NCI-H1930 (cell line): Measurements from ENCODE around the gene RAB26.
"Not testable (repeated sequence)": the region's sequence is repeated elsewhere in the genome, so short reads cannot be mapped to it uniquely, and the experiment has no call there.

ENCODE experiments used
- DNase-seq, 2 experiments: peaks; one replicate each; lab custom pipeline; 2025; lab: John Stamatoyannopoulos, UW

The RAB26 gene

DNA sequence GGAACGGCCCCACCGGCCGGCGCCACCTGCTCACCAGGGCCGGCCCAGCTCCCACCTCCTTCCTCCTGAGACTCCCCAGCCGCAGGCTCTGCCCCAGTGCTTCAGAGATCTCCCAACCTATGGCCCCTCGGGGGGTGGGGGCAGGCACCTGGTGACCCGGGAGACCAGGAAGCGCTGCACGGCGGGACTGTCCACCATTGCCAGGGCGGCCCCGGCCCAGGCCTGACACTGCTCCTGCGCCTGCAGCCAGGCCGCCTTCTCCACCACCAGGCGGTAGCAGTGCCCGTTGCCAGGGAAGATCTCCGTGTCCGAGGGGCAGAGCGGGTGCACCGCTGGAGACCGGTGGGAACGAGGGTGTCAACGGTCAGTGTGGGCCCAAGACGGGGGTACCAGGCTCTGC is 31.1 kb upstream of the RAB26 start:
- DNase-seq: not testable (repeated sequence)

DNA sequence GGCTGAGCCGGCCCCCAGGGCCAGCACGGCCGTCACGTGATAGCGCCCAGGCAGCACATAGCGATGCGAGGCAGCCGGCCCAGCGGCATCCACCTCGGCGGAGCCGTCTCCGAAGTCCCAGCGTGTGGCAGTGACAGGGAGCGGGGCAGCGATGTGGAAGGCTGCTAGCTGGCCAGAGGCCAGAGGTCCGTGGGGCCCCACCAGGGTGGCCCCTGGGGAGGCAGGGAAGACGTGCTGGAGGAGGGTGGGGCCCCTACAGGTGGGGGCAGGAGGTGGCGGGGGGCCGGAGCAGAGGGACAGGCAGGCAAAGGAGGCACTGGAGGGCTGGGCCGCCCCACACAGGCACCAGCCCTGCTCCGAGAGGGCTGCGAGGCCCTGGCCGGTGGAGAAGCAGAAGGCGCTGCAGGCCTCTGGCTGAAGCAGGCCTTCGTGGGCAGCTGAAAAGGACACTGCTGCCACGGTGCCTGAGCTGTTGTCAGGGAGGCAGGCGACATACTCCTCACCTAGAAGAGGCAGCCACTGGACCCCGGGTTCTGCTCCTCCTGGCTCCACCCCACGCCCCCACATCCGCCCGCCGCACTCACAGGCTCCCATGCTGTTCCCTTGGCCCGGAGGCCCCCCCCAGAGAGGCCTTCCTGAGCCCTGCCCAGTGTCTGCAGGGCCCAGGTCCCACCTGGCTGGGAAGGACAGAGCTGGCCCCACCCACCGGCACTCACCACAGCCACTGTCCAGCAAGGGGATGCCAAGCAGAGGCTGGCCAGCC is 30.3 kb upstream of the RAB26 start:
- DNase-seq: not testable (repeated sequence)

DNA sequence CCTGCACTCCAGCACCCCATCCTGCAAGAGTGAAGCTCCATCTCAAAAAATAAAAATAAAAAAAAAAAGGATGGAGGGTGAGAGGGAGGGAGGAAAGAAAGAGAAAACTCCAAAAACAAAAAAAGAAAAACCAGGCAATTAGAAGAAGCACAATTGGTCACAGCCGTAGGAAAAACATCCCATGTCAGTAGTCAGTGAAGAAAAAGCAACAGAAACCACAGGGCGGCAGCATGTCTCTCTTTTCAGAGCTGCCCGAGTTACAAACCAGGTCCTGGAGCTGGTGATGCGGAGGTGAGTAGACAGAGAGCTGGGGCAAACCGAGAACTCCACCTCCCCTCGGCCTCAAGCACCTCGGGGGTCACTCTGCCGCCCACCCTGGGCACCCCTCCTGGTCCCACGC is 27.1 kb upstream of the RAB26 start:
- DNase-seq: not testable (repeated sequence)

DNA sequence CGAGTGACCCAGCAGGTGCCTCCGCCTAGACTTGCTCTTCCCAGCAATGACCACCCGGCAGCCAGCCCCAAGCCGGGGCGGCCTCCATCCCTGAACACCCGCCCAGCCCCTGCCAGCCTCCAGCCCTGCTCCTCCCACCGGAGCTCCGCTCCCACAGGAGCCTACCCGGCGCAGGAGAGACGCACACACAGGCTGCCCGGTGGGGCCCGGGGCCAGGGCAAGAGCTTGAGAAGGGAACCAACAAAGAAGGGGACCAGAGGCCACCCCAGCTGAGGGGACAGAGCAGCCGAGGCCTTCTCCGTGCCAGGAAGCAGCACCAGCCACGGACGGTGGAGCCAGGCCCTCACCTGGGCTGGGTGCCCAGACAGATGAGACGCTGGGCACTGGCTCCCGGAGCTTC is 26.6 kb upstream of the RAB26 start:
- DNase-seq: no peak

DNA sequence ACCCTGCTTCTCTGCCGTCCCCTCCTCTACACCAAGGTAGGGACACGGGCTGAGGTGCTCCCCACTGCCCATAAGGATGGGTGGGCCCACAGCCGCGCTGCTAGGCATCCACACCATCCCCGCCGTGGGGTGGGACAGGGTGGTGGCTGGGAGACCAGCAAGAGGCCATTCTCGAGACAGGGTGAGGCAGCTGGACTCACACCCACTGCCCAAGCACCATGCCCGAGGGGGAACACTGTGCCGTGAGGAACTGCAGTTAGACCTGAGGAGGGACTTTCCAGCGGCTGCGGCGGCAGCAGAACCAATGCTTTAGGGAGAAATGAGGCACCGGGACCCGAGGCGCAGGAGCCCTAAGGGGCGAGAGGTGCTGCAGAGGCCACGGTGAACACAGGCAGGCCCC is 26.0 kb upstream of the RAB26 start:
- no peak for DNase-seq

DNA sequence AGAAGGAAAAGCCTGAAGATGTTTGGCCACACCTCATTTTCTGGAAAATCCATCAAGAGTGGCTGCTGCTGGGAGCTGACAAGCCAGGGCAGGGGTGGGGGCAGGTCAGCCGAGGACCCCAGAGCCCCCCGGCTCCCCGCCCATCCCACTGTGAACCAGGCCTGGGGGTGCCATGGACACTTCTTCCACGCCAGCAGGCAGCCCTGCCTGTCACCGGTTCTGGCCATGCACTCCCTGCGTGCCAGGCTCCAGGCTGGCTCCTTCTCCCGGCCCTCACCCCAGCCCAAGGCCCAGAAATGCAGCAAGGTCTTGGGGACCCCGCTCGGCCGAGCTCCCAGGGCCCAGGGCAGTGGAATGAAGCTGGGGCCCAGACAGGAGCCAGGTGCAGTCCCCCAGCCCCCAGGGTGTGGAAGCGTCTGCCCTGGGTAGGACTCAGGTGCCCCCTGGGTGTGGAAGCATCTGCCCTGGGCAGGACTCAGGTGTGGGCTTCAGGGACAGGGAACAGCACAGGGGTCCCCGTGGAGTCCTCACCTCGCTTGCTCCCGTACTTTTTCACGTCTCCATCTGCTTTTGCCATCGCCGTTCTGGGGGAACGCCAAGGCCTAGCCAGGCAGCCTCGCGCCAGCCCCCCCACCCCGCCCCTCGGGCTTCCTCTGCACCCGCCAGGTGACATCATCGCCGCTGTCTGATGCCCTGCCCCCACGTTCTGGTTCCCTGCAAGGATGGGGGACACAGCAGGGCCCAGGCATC is 25.3 kb upstream of the RAB26 start:
- DNase-seq: not testable (repeated sequence)

DNA sequence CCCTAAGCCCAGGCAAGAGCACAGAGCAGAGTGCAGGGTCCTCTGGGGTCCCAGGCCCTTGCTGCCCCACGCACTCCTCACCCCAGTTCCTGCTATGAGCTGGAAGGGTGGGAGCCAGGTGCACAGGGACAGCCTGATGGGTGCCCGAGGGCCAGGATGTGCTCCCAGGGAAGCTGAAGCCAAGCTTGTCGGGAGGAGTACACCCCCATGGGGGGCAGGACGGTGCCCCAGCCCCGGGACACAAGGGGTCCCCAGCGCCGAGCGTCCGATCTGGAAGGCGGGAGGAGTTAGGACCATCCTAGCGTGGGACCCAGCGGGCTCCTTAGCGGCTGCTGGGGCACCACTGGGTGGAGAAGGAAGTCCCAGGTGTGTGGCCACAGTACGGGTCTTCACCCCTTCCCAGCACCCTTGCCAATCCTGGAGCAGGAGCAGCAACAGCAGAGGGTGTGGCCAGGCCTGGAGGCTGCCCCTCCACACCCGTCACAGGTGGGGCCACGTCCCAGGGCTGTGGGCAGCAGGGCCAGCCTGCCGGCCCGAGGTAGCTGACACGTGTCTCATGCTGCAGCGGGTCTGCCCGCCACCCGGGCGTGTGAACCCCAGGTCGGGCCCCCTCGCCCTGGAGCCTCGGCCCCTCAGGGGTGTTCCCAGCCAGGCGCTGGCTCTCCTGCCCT is 24.6 kb upstream of the RAB26 start:
- not testable (repeated sequence) for DNase-seq

DNA sequence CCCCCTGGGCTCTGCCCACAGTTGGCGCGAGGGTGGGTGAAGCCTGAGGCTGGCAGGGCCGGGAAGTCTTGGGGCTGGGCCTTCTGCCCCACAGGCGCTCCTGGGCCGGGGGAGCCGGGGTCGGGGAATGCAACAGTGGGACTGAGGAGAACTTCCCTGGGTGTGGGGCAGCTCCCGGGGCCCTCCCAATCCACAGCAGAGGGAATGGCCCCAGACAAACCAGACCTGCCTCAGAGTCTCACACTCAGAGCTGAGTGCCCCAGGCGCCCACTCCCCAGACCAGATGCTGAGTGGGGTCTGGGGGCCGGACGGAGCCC is 24.1 kb upstream of the RAB26 start:
- not testable (repeated sequence) for DNase-seq

DNA sequence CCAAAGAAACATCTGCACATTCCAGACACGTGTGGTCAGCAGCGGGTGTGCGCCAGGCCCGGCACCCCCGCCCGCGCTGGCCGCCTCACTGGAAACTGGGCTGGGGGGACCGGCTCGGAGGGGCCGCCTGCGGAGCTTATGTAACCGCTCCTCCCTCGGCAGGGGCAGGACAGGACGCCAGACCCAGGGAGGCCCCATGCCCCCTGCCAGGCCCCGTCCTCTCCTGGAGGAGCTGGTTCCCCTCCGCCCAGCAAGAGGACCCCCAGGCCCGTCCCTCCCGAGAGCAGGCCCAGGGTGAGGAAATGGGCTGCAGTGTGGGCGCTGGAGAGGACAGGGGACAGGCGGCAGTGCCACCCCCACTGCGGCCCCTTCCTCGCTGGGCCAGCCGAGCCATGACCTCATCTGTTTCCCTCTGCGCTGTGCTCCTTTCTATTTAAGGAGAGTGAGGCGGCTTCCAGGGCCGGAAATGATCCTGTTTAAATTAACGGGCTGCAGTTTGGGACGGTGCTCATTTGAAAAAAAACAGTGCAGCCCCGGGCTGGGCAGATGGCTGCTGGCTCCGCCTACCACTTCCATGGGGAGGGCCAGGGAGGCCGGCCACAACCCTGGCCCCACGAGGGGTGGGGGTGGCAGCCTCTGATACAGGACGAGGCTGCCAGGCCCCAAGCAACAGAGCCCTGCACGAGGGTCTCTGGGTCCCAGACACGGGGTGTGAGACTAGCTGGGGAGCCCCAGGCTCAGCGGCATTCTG is 23.6 kb upstream of the RAB26 start:
- not testable (repeated sequence) for DNase-seq

DNA sequence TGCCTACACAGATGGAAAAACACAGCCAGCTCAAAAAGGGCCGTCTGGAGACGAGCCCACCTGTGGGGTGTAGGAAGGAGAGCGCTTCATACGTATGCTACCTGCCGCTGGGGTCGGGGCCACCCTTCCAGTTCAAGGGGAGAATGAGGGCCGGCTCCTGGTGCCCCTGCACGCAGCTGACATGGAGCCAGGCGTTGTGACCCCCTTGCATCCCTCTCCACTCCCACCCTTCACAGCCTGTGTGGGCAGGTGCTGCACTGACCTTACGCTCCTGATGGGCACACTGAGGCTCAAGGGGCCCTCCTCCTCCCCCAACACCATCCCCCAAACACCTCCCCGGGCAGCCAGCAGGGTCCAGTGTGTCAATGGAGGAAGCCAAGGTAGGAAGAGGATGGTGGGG is 22.8 kb upstream of the RAB26 start:
- DNase-seq: not testable (repeated sequence)

DNA sequence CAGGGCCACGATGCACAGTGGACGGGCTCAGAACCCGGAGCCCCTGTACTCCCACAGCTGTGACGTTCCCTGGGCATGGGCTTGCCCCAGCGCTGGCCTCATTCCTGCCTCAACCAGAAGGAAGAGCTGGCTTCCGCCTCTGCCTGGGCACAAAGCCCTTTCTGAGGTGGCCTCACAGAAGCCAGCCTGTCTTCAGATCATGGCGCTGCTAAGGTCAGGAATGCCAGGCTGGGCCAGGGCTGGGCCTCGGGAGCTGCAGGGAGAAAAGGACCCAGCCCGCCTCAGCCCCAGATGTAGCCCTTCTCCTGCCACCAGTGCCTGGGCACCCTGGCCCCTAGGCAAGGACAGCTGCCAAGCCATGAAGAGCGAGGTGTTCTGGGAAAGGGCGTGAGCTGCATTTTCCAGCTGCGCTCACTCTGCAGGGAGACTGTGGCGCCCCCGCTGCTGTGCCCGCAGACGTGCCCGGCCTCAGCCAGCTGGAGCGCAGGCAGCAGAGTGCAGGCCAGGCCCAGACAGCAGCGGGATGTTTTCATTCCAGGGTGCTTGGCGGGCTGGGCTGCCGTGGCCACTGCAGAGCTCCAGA is 22.2 kb upstream of the RAB26 start:
- not testable (repeated sequence) for DNase-seq

DNA sequence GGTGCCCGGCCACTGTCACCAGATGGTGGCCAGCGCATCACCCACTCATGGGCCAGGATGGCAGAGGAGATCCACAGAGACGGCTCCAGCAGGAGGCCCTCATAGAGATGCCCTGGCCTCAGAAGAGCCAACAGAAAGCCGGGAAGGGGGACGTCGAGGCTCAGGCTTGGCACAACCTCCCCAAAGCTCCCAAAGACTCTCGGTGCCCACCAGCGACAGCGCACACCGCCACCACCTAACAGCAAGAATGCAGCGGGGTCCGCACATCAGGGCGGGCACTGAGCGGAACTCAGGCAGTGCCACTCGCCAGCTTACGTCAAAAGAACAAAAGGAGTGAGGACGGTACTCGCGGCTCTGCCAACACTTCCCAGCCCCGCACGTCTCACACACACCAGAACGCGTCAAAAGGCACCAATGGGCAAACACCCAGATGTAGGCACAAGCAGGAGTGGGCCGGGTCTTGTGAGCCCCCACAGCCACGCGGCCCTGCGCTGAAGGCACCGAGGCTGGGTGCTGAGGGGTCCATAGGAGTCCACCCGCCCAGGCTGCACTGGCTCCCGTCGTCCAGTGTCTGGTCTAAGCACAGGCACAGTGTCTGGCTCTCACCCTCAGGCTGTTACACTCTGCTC is 21.4 kb upstream of the RAB26 start:
- not testable (repeated sequence) for DNase-seq

DNA sequence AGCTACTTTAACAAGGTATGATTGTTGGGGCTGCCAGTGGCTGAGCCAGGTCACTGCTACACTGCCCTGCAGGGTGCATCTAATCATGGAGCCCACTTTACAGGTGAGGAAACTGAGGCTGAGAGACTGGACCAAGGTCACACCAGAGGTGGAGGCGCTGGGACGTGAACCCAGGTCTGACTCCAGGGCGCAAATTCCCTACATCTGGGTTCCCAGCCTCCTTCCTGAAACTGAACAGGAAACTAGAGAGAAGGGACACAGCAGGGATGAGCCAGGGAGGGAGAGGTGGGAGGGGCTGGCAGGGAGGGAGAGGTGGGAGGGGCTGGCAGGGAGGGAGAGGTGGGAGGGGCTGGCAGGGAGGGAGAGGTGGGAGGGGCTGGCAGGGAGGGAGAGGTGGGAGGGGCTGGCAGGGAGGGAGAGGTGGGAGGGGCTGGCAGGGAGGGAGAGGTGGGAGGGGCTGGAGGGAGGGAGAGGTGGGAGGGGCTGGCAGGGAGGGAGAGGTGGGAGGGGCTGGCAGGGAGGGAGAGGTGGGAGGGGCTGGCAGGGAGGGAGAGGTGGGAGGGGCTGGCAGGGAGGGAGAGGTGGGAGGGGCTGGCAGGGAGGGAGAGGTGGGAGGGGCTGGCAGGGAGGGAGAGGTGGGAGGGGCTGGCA is 20.7 kb upstream of the RAB26 start:
- not testable (repeated sequence) for DNase-seq

DNA sequence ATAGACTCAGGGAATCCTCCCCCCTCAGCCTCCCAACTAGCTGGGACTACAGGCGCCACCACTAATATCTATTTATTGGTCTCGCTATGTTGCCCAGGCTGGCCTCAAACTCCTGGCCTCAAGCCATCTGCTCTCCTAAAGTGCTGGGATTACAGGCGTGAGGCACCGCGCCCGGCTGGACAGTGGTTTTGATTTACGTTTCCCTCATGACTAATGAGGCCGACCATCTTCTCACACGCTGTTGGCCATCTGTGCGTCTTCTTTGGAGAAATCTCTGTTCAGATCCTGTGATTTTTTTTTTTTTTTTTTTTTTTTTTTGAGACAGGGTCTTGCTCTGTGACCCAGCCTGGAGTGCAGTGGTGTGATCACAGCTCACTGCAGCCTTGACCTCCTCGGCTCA is 19.2 kb upstream of the RAB26 start:
- not testable (repeated sequence) for DNase-seq

DNA sequence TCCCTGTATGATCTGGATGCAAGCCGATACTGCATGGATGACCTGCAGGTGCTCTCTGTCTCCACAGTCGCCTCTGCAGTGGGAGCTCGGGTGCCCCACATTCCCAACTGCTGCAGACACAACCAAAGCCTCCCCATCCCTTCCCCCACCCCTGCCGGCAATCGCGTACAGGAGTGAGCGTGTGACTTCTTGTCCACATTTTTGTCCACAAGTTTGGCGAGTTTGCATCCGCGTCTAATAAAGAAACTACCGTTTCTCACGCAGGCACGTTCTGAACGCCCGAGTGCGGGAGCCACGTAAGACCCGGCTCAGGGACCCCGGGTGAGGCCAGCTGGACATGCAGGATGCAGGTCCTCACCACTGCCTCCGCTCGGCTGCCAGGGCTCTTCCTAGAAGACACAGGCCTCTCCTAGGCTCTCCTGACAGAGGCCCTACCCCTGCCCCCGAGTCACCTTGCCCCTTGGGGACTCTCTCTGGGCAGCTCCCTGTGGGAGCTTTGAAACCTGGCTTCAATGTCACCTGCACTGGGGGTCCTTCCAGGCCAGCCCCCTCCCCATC is 18.5 kb upstream of the RAB26 start:
- not testable (repeated sequence) for DNase-seq

DNA sequence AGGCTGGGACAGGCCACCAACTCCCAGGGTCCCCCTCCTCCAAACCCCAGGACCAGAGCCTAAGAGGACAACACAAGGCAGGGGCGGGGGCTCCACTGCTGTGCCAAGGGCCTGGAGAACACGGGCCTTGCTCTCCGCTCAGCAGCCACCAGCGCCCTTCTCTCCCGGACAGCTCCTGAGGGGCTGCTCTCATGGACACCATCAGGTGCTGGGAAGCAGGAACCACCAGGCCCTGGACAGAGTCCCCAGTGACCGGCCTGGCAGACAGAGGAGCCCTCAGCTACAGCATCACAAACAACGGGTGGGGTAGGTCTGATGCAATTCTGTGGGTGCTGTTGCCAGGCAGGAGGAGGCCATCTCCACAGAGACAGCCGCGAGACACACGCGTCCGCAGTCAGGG is 14.6 kb upstream of the RAB26 start:
- DNase-seq: not testable (repeated sequence)

DNA sequence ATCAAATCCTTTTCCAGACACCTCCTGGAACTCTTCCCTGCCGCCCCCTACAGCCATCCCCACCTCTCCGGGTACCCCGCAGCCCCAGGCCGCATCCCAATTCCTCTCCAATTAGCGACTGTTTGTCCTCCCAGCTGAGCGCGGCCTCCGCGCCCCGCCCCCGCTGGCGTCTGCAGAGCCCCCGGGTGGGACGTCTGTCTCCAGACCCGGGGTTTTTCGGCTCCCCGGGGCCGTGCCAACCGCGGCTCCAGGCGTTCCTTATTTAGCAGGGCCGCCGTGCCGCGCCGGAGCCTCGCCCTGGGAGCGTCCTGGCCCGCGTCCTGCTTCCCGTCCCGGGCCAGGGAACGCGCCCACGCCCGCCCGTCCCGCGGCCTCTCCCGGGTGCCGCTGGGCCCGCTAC is 13.4 kb upstream of the RAB26 start:
- not testable (repeated sequence) for DNase-seq

DNA sequence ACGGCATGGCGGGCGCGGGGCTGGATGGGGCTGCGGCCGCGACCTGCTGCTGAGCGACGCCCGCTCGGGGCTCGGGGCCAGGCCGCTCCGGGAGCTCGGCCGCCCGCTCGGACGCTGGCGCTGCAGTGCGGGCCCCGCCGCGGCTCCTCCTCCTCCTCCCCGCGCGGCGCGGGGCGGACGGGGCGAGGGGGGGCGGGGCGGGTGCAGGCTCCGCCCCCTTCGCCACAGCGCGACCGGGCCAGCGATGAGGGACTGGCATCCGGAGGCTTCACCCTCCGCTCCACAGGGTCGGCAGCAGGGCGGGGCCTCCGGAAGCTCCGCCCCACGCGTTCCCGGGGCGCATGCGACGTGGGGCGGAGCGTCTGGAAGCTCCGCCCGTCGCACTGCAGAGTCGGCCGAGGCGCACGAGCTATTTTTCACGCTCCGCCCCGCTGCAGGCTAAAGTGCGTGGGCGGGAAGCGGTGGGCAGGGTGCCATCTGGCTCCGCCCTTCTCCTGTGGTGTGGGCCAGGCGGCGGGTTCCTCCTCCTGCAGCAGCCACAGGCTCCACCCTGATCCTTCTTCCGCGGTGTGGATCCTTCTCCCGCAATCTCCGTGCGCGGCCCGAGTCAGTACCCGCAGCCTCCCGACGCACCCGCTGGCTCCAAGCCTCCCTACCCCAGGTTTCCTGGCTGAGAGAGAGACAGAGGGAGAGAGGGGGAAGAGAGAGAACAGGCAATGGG is 12.5 kb upstream of the RAB26 start, which contains the start of gene PKD1:
TSS of gene PKD1 (minus strand) at position 129 of the 721 bp plus-strand sequence. CDS start 209 bp downstream, outside the sequence.
- DNase-seq: peak; percentile 89 to 91
